Stomach (tissue), 4 donors: ENCODE data around the gene MAPK8IP3.

Experiments
- POLR2A ChIP-seq, 4 donors: fragments of 450-650 bp; IDR thresholded peaks; one replicate each; pipeline ENCODE4 v1.6.1; 2016; ENCODE audit warnings: antibody characterized with exemption in 4 of 4, control low read depth in 2 of 4, mild to moderate bottlenecking in 1 of 4, moderate library complexity in 1 of 4
- POLR2AphosphoS5 ChIP-seq, 3 donors: sonication (generic); formaldehyde crosslinking; IDR thresholded peaks; one replicate each; pipeline ENCODE4 v1.6.1; 2016; ENCODE audit warnings: antibody characterized with exemption in 3 of 3
- TF ChIP-seq, protein P1 (sequence below), 7 experiments: fragments of 450-650 bp in 4 of 7; fragments of 200-600 bp in 3 of 7; sonication (generic) in 3 of 7; IDR thresholded peaks; one replicate each; pipeline ENCODE4 v1.5.1; 2016 to 2019; ENCODE audit warnings: antibody characterized with exemption in 7 of 7, control low read depth in 2 of 7, mild to moderate bottlenecking in 1 of 7

- TF ChIP-seq, protein P1, sequence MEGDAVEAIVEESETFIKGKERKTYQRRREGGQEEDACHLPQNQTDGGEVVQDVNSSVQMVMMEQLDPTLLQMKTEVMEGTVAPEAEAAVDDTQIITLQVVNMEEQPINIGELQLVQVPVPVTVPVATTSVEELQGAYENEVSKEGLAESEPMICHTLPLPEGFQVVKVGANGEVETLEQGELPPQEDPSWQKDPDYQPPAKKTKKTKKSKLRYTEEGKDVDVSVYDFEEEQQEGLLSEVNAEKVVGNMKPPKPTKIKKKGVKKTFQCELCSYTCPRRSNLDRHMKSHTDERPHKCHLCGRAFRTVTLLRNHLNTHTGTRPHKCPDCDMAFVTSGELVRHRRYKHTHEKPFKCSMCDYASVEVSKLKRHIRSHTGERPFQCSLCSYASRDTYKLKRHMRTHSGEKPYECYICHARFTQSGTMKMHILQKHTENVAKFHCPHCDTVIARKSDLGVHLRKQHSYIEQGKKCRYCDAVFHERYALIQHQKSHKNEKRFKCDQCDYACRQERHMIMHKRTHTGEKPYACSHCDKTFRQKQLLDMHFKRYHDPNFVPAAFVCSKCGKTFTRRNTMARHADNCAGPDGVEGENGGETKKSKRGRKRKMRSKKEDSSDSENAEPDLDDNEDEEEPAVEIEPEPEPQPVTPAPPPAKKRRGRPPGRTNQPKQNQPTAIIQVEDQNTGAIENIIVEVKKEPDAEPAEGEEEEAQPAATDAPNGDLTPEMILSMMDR (IDR thresholded peaks at IDR 0.05), result no peak
- no peak for TF ChIP-seq POLR2A (IDR thresholded peaks at IDR 0.05)
- TF ChIP-seq POLR2AphosphoS5 (IDR thresholded peaks at IDR 0.05), result no peak
Measured at GRCh38 chr16:1706386-1707192, 594 bp downstream of the MAPK8IP3 start.
